ENCODE measurements around the gene NLRC3.
"Not testable (repeated sequence)": the region's sequence is repeated elsewhere in the genome, so short reads cannot be mapped to it uniquely, and the experiment has no call there.

NLRC3 gene

DNA sequence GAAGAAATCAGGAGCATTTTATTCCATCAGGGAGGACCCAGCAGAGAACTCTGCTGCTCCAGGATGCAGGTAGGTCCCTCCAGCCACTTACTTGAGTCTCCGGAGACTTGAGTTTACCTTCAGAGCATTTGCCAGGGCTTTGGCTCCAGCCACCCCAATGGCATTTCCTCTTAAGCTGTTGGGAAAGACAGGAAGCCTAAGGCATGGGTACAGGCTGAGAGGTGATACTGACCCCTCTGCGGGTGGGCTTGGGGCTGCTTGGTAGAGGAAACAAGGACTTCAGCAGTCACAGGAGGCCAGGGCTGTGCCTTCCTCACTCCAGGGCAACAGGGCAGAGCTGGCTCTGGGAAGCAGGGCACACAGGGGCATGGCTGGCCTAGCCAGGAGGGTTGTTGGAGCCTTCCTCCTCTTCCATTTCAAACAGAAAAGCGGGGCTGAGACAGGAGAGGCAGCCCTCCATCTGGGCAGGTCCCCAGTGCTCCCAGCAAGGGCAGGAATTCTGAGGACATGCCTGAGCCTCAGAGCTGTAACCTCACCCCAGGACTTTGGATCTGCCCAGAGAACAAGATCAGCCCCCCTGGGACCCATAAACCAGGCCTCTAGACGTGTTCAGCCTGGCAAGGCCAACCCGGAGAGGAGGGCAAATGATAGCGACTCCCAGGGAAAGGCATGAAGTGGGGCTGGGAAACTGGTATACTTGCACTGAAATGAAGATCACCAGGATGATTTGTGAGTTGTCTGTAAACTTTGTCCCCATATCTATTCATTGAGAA, 34.4 kb downstream of the NLRC3 start:
- no peak for DNase-seq

DNA sequence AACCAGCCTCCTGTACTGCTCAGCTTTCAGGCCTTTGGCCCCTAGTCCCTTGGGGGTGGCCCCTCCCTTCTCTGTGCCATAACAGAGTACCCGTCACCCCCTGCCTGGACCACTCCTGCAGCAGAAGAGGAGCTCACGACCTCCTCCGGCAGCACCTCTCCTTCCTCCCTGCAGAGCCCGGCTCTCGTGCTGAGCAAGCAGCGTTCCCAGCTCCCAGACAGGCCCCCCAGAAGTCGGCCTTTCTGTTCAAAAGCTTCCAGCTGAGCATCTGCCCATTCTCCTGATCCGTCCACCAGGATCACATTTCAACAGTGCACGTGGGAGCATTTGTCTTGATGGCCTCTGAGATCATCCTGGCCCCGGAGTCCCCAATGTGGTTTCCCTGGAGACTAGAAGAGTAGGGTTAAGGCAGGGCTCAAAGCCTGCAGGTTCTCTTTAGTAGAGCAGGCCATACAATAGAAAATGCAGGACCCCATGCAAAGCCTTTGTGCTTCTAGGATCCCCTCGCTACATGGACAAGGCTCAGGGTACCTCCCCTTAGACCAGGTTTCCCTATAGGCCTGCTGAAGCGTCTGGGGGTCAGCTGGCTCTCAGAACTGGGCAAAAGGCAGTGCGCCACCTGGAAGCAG, 35.6 kb downstream of the NLRC3 start:
- DNase-seq = no peak

DNA sequence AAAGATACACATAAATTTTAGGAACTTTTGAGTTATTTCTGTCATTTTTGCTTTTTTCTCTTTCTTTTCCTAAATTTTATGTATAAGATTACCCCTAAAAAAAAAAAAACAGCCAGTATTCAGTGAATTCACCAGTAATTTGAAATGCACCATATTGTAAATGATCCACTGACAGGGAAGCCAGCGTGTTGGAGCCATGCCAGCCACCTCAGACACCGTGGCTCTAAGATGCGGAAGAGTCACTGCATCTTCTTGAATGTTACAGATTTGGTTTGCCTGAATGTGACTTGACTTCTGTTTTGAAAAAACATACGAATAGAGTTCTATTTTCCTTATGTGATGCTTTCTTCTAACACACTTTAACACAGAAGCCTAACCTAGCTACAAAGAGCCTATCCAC, 39.0 kb downstream of the NLRC3 start:
- no peak for DNase-seq

DNA sequence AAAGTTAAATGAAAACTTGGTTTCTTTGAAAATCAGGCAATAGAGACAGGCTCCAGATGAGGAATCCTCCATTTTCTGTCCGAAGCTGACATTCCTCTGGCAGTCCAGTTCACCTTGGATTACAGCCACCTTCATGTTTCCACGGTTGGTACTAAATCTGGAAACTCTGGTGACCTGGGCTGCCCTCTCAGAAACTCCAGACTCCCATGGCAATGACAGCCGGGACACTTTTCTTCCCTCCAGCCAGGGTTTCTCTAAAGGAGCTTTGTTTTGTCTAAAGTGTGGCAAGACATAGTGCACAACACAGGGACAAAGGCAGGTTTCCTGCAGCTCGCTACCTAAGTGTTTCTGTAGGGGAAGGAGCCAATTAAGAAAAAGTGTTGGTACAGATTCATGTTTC, 40.4 kb downstream of the NLRC3 start:
- no peak for DNase-seq

DNA sequence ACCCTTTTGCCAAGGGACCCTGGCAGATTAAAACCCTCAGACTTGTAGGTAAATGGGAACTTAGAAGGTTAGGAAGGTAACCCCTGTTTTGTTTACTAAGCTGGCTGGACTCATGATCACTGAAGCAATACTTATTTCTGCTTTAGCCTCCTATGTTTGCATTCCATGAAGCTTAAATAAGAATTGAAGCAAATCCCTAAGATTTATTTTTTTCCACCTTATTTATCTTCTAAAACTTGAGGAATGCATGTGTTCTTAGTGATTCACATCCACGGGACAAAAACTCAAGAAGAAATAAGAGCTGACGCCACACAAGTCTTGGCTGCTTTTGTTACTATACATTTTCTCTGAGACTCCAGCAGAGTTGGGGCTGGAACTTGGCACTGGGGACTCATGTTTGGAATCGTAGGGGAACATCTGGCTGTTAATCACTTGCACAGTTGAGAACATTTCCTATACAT, 40.9 kb downstream of the NLRC3 start:
- DNase-seq = no peak

DNA sequence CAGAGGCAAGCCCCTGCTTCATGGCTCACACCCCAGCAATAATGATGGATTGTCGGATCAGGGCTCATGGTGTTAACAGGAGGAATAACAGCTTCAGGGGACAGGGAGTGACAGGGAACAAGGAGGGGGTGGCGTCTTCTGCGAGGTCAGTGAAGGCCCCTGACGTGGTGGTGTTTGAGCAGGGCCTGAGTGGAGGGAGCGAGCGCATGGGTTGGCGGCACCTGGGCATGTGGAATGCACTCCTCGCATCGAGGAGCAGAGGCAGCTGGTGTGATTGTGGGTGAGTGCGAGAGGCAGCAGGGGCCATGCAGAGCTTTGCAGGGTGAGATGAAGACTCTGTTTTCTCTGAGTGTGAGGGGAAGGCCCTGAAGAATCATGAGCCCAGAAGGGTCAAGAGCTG, 43.1 kb downstream of the NLRC3 start:
- DNase-seq = no peak

DNA sequence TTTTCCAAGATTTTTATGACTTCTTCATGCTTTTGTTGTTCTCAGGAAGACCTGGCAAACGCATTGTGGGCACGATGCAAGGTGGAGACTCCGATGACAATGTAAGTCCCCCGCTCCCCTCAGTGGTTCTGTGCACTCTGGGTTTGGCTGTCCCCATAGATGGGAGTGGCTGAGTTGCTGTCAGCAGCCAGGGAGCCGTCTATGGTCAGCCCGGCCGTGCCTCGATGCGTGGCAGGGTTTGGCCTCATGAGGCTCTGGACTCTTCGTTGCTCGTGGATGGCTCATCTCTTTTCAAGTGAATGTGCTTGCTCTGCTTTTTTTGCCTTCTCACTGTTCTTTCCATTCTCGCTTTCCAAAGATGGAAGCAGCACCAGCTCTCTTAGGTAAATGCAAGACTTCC, 44.5 kb downstream of the NLRC3 start:
- DNase-seq = no peak

DNA sequence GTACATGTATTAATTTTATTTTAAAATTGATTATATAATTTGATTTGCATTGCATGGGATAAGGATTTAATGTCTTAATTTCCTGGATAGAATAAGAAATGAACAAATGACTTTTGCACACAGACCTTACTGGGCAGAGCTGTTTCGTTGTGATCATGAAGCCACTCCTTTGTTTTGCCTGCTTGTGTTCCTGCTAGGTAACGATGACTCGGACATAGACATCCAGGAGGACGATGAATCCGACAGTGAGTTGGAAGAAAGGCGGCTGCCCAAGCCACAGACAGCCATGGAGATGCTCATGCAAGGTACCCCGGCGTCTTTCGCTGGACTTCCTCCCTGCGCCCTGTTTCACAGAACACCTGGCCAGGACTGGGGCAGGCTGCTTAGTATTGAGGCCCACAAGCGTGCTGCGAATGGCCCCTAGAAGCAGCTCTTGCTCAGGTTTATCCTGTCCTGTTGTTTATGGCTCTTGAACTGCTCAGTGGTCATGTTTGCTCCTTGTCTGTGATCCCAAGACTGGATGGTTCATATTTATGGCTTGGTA, 46.8 kb downstream of the NLRC3 start:
- DNase-seq = no peak

DNA sequence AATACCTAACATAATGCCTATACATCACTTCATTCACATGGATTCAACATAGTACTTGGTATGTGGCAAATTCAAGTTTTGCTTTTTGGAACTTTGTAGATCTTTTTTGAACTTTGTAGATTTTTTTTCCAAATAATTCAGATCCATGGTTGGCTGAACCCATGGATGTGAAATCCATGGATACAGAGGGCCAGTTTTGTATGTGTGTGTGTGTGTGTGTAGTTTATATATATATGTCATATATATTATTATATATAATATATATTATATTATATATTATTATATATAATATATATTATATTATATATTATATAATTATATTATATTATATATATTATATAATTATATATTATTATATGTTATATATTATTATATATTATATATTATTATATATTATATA, 48.0 kb downstream of the NLRC3 start:
- no peak for DNase-seq

DNA sequence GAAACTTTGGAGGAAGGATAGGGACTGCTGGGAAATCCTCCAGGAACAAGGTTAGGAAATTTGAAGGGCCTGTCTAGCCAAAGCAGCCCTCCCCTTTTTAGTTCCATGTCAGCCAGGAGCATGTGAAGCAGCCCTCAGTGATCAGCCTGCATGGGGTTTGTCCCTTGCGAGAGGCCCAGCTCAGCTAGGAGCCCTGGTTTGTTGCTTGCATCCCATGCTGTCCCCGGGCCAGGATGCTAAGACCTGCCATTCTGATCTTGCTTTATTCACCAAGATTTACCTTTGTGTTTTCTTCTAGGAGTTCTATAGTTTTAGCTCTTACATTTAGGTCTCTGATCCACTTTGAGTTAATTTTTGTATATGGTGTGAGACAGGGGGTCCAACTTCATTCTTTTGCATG, 48.8 kb downstream of the NLRC3 start:
- no peak for DNase-seq

DNA sequence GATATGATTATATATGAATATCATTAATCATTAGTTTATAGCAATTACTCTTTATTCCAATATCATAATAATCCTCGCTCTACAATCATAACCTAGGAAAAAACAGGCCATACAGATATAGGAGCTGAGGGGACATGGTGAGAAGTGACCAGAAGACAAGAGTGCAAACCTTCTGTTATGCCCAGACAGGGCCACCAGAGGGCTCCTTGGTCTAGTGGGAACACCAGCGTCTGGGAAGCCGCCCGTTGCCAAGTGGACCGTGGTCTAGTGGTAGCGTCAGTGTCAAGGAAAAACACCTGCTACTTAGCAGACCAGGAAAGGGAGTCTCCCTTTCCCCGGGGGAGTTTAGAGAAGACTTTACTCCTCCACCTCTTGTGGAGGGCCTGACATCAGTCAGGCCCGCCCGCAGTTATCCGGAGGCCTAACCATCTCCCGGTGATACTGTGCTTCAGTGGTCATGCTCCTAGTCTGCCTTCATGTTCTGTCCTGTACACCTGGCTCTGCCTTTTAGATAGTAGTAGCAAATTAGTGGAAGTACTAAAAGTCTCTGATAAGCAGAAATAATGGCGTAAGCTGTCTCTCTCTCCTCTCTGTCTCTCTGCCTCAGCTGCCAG, 49.9 kb downstream of the NLRC3 start:
- not testable (repeated sequence) for DNase-seq

DNA sequence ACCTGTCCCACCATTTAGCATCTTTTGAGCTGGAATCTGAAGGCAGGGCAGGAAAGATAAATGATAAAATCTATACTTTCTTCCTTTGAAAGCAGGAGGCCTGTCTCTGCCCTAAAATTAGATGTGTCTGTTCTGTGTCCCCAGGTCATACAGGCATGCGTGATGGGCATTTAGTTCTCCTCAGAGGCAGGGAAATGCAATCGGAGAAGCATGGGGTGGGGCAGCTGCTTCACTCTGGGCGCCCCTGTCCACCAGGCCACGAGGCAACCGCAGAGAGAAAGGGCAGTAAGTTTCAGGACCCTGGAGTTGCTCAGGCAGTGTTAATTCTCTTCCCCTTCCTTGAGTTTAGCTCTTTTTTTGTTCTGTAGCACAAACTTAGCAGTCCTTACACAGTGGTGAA, 51.3 kb downstream of the NLRC3 start:
- DNase-seq = no peak

DNA sequence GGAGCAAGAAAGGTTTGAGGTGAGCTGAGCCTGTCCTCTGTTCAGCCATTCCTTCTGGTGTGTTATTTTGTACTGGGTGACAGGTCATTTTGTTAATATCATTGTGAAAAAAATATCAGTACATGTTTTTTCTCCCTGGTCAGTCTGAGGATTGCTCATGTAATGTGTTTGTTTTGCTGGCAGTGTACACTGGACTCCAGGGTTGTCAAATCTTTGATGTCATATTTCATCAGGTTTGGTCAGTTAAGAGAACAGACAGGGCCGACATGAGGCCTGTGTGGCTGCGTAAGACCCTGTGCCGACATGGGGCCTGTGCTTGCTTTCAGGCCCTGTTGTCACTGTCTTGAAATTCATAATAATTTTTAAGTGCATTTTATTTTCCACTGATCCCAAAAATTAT, 53.9 kb downstream of the NLRC3 start:
- no peak for DNase-seq

DNA sequence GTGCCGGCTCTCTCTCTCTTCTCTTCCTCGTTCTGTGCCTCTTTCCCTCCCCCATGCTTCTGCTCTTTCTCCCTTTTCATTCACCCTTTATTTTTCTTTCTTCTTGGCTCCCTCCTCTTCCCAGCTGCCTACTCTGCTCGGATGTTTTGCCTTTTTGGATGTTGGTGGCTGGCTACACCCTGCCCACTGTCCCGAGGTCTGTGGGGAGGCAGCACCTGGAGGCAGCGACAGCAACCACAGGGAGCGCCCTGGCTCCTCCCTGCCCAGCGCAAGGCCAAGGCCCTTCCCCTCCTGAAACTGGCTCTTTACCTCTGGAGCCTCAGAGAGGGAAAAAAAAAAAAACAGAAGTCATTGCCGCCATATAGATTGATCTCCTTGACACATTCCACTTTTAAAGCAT, 56.4 kb downstream of the NLRC3 start:
- no peak for DNase-seq

DNA sequence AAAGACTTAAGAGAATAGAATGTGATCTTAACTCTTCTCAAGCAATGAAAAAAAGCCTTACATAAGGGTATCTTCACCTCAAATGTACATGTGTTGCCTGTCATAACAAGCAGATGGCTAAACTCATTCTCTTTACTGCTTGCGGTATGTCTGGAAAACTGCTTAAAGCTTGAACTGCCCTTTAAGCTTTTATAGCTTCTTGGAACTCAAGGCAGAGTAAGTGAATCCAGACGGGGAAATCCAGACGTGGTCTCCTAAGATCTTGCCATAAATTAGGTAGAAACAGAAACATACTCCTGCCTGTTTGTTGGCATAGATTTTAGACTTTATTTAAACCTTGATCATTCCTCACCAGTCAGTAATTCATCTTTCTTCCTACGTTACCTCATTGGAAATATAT, 56.8 kb downstream of the NLRC3 start:
- no peak for DNase-seq

DNA sequence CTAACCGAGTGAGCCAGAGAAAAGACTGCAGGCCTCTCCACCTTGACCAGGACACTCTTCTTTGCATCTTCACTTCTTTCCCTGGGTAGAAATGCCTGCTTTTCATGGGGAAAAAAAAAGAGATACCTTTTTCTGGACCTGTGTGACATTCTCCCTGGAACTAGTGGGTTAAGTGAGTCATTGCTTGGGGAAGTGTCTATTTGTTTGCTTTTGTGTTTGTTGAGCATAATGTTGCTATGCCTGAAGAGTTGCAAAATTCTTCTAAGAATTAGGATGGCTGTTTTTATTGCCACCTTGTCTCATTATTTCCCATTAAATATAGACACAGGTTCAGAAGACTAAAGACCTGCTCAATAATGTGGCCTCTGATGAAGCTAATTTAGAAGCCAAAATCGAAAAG, 57.6 kb downstream of the NLRC3 start:
- no peak for DNase-seq

DNA sequence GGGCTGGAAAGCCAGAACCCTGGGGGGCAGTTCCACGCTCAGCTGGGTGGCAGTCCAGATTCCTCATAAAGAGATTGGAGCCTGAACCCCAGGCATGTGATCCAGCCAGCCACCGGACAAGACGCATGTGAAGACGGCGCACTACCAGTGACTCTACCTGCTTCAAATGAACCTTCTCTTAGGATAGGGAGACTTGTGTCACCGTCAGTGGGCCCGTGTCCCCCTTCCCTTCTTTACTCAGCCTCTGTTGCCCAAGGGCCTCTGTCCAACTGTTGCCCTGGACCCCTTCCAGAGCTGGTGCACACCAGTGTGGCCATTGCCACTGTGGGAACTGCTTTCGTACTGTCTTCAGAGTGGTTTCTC, 58.2 kb downstream of the NLRC3 start:
- DNase-seq = no peak

DNA sequence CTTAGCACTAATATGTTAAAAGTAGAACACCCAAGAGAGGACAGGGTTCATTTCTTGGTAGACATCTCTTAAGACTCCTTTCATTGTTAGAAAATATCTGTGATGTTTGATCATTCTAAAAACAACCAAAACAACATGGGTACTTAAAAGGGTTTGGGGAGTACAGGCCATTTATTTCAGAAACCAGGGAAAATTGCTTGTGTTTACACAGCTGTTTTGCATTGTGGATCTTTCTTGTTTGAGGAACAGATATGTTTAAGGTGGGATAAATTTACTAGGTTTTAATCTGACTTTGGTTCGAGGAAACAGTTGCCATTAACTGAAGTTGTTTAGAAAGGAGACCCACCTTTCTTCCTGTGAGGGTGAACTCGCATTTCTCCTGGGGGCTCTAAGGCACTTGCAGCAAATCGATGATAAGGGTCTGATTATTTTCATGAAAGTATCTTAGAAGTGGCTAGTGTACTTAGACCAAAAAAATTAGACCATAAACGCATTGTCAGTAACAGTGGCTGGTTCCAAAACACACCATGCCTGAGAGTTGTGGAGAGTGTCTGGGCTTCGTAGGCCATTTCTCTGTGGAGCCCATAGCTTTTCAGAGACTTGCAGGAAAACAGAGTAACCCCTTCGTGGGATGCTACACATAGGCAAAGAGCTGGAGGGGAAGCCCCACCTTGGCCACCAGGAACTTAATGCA, 58.8 kb downstream of the NLRC3 start:
- DNase-seq = no peak

DNA sequence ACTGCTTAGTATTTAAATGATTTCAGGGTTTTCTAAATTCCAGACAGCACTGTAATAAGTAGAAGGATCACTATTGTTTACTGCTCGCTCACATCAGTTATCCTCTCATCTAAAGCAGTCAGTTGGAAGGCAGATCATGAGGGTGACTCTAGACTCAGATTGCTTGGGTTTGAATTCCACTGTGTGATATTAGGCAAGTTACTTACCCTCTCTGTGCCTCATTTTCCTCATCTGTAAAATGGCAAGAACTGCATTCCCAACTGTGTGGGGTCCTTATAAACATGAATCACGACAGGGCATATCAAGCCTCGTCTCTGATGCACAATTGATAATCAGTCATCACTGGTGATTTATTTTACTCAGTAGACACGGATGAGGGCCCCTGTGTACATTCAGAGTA, 61.3 kb downstream of the NLRC3 start:
- no peak for DNase-seq

DNA sequence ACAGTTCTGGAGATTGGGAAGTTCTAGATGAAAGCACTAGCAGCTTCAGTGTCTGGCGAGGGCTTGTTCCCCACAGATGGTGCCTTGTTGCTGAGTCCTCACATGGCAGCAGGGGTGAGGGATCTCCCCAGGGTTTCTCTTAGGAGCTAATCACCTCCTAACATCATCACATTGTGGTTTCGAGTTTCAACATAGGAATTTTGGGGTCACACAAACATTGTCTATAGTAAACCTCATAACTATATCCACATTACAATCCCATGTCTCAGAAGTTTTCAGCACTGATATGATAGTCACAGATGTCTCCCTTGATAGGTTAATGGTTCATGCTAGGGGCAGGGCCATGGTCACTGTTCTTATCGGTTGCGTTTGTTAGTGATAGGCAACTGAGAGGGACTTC, 62.6 kb downstream of the NLRC3 start:
- no peak for DNase-seq

DNA sequence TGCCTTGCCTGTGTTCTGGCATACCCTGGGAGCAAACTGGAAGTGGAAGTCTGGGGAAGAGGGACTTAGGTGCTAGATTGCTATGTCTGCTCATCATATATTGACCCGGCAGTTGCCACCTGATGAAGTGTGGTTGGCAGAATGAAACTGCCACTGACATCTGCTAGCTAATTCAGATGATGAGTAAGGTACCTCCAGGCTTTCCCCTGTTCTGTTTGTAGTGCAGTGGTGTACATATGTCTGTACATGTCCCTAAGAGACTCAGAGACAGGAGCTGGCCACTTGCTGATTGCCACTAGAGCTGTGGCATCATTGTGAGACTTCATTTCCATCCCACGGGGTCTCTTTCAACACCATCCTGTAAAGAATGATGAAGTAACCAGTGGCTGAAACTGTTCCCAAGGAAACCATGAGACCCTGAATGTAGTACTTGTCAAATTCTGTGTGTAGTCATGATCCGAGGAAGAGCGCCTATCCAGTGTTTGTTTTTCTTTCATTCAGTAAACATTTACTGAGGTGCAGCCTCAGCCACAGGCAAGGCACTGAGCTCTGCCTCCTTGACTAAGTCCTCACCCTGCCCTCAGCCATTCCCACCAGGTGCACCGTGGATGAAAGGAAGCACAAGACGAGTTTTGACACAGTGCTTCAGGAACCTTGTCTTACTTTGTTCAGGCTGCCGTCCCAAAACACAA, 63.2 kb downstream of the NLRC3 start:
- no peak for DNase-seq

DNA sequence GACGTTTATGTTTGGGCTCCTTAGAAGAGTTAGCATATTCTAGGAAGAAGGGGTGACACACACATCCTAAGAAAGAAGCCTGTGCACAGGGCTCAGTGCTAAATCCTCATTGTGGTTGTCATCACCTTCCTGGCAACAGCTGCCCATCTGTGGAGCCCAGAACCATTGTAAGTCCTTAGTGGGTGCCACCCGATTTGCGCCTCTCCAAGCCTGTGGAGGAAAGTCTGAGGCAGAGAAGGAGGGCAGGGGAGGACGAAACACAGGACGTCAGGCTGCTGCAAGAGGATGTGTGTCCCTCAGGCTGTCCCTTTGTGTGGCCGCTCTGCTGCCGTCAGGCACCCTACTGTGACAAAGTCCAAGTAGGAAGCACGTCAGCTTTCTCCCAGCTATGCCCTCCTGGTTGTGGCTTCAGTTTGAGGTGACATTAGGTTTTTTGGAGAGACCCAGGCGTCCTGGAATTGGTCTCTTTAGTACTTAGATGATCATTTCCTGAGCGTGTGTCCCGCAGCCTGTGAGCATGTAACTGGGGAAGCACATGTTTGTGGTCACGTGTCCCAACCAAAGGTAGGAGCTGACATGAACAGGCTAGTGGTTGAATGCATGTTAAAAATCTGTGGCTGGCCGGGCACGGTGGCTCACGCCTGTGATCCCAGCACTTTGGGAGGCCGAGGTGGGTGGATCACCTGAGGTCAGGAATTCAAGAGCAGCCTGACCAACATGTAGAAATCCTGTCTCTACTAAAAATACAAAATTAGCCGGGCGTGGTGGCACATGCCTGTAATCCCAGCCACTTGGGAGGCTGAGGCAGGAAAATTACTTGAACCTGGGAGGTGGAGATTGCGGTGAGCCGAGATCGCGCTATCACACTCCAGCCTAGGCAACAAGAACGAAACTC, 65.7 kb downstream of the NLRC3 start:
- no peak for DNase-seq

All from NCI-H510A (cell line).